NT2/D1 (cell line): ENCODE measurements around the gene C16orf74.

Source experiments
- YY1 ChIP-seq: IDR thresholded peaks from 2 replicates; pipeline ENCODE4 v1.6.1; 2011; ENCODE audit not compliant: insufficient read length, insufficient read depth
- ZNF274 ChIP-seq: IDR thresholded peaks from 2 replicates; pipeline ENCODE4 v1.6.1; 2011; ENCODE audit warnings: mild to moderate bottlenecking, low read depth, low read length

DNA sequence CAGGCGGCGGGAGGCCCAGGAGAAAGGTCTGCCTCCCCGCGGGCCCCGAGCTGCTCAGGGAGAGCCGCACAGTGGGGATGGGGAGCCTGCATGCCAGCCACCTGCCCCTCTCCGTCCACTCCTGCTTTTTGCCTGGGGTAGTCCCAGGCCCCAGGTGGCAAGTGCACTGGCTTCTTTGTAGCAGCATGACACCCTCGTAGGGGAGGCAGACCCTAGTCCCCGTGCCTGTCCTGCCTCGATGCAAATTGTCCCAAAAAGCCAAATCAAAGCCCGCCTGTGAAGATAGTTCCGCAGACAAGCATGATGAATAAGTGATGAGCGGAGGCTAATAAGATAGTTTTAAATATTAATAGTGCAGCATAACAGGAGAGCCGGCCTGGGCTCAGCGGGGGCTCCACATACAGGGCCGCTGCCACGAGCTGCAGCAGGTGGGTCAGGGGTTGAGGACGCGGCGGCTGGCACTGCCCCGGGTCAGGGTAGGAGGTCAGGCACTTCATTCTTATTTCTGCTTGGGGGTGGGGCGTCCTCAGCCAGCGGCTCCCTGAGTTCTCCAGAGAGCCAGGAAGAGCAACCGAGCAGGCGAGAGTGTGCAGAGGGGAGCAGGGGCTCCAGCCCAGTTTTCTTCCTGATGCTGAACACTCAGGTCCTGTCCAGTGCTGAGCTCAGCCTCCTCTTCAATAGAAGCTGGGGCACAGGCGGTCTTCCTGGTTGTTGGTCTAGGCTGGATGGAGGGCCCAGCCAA lies 89.0 kb downstream of the C16orf74 start:
- no peak for TF ChIP-seq YY1
- no peak for TF ChIP-seq ZNF274
